NCI-H146 treated with DMSO at 0.1 percent for 48 hours (cell line): Measurements from ENCODE around the gene ADIPOQ.
A peak's percentile ranks its signal among the peaks of the same experiment; 100 is the strongest.
"Not testable (repeated sequence)": the region's sequence is repeated elsewhere in the genome, so short reads cannot be mapped to it uniquely, and the experiment has no call there.

ENCODE experiments used
- DNase-seq: peaks from one replicate; lab custom pipeline; 2025; ENCODE audit not compliant: unreplicated experiment; lab: John Stamatoyannopoulos, UW

Gene ADIPOQ

DNA sequence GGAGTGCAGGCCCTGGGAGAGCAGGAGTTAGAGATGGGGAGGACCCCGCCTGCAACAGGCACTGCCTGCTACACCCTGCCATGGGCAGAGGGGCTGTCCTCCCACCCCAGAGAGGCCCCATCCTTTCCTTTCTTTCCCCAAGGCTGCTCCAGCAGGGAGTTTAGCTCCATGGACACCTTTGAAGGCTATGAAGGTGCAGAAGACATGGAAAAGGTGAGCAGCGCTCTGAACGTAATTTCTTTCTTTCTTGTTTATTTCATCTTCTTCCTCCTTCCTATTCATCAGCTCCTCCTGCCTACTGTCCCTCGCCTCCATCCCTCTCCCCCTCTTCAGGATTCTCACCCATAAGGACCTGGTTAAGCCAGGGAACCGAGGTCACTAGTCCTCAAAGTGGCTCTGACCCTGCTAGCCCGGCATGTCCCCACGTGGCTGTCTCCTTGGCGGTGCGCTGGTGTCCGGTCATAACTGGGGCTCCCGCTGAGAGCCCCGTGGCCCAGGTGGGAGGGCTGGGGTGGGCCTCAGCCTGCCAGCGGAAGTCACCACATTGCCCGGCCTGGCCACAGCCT, 16.0 kb upstream of the ADIPOQ start:
- no peak for DNase-seq

DNA sequence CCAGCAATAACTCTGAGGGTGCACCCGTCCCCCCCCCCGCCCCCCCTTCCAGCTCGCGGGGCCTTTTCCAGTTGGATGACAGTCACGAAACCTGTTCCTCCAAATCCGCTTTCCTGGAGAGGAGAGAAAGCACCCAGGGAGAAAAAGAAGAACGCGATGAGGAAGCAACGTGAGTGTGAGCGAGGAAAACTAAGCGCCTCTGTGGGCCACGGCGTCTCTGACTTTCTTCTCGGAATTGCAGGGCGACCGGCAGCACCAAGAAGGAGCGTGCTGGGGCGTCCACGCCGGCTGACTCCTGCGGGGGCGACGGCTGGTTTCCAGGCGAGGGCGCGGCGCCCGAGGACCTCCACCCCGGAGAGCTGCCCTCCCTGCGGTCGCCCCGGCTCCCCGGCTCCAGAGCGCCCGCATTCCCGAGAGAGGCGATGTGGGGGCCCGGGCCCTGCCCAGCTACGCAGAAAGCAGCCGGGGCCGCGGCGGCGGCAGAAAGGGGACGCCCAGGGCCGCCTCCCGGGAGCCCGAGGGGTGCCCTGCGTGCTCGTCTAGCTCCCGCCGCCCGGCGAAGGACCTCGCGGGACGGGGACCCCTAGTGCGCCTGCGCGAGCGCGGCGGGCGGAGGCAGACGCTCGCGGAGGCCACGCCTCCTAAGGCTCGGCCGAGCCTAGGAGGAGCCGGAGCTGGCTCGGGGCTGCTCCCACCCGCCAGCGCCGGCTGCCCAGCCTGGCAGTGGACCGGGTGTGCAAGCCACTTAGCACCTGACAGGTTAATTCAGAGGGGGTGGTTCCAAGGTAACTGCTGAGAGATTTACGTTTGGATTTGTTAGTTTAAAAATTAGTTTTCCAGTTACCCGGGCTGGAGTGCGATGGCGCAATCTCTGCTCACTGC, 15.3 kb upstream of the ADIPOQ start:
- peak; percentile 82 for DNase-seq

DNA sequence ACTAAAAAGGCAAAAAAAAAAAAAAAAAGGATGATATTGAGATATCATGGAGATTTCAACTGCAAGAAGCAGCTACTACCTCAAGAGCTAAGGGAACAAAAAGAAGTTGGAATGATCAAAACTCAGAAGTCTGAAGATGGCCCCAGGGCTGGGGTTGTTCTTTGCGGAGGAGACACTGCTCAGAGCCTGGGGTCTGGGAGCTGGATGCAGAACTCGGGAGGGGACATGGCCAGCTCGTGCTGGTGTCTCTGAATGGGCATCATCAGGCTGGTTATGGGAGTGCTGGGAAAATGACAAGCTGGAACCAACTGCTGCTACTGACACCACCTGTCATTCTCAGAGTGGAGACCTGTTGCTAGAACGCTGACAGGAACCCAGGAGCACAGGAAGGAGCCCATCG, 14.2 kb upstream of the ADIPOQ start:
- DNase-seq, result no peak

DNA sequence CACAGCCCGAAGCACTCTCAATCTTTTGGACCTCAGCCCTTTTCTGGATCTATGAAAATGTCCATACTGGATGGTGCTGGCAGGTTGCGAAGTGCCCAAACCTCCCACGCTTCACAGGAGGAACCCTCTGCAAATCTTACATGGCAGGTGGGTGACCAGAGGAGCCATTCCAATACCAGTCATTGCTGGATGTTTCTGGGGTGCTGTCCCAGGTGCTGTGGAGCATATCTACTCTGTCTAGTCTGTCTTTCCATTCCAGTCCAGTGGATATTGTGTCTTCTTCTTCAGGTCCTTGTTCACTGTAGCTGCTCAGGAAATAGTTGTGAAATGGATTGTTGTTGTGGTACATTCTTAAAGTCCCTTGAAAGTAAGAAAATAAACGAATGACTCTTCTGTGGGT, 10.7 kb upstream of the ADIPOQ start:
- DNase-seq, result no peak

DNA sequence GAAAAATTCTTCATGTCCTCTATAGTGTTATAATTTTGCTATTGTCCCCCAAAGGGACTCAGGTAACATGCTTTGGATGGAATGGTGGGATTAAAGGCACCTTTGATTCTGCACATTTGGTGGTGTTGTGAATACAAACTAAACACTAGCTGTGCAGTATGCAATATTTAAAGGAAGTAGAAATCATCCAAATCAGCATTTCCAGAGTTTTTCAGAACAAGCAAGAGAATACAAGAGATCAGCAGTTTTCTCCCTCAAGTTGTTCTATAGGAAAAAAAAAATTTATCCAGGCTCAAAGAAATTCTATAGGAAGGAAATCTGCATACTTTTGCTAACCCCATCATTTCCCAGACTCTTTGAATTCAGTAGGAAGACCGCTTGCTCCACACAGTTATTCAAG, 10.2 kb upstream of the ADIPOQ start:
- no peak for DNase-seq

DNA sequence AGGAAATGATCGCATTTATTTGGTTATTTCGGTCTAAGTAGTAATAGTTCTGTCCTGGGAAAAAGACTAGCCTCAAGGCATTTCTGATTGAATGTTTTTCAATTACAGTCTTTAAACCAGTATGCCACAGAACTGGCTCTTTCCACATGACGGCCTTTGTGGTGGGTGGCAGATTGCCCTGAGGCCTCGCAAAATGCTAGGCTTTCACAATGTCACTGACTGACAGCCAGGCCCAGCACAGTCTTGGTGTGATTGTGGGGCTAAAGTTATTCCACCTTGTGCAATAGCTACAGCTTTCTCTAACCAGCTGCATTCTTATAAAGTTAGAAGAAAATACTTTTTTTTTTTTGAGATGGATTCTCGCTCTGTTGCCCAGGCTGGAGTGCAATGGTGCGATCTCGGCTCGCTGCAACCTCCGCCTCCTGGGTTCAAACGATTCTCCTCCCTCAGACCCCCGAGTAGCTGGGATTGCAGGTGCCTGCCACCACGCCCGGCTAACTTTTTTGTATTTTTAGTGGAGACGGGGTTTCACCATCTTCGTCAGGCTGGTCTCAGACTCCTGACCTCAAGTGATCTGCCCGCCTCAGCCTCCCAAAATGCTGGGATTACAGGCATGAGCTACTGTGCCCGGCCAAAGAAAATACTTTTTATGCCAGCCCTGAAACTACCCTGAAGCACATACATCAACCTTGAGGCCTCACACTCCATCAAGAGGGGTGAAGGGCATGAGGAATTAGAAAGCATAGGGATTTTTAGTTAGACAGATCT, 2.5 kb upstream of the ADIPOQ start:
- no peak for DNase-seq

DNA sequence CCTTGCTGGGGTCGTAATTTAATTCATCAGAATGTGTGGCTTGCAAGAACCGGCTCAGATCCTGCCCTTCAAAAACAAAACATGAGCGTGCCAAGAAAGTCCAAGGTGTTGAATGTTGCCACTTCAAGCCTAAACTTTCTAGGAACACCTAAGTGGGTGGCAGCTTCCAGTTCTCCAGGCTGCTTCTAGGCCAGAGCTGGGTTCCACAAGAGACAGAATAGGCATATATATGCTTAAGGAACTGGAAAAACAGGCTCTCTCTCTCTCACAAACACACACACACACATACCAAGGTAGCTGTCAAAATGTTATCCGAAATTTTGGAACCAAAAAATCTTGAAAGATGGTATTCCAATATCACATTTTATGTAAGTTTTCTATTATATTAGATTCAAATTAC, 890 bp upstream of the ADIPOQ start:
- no peak for DNase-seq

DNA sequence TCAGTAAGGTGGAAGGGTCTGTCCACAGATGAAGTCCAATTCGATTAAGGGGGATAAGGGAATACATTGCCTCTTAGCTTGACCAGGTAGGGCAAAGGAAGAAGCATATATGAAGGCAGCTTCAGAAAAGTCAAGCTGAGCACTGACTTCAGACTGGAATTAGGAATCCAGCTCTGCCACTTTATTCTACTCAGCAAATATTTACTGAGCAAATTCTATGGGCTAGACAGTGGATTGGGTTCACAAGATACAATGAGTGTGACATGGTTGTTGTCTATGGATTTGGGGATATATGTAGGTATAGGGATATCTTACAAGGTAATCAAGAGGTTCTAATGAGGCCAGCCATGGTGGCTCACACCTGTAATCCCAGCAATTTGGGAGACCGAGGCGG, 526 bp downstream of the ADIPOQ start:
- DNase-seq, result no peak

DNA sequence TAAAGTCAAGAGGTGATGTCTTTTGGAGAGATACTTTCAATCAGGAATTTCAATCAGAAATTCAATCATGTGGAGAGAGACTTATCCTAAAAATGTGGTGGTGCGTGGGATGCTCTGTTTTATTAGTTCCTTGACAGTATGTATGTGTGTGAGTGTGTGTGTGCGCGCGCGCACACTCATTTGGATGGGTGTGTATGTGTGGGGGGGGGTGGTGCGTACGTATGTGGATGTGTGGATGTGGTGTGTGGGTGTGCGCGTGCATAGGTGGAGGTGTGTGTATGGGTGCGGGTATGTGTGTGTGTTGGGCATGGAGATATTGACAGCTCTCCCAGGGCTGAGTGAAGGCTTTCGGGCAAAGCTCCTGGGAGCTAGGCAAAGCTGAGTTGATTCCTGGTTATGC, 2.4 kb downstream of the ADIPOQ start:
- no peak for DNase-seq

DNA sequence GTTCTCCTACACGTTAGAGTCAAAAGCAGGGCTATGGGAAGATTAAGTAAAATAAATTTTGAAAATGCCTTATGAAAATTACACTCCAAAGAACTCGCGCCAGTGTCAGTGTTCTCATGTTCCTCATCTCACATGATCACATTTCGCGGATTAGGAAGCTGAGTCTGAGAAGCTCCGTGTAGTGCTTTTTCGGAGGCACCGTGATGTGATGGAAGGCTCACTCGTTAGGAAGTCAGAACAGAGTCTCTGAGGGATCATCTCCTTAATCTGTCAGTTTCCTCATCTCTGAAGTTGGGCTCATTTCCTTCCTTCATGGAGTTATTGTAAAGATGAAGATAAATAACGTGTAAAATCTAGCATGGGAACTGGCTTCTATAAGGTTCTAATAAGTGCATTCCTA, 3.2 kb downstream of the ADIPOQ start:
- no peak for DNase-seq

DNA sequence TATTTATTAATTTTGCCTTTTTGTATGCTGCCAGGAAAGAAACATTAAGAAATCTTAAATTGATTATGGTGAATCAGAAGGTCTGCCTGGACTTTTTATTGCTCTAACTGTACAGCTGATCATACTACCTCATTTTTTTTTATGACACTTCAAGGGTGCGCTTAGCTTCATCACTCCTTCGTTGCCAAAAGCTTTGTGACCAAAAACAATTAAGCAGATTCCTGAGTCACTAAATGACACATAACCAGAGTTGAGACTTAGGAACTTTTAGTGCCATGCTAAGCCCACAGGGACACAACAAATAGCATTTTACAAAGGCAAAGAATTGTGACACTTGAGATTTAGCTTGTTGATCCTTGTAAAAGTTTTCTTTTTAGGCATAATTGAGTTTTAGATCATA, 4.9 kb downstream of the ADIPOQ start:
- no peak for DNase-seq

DNA sequence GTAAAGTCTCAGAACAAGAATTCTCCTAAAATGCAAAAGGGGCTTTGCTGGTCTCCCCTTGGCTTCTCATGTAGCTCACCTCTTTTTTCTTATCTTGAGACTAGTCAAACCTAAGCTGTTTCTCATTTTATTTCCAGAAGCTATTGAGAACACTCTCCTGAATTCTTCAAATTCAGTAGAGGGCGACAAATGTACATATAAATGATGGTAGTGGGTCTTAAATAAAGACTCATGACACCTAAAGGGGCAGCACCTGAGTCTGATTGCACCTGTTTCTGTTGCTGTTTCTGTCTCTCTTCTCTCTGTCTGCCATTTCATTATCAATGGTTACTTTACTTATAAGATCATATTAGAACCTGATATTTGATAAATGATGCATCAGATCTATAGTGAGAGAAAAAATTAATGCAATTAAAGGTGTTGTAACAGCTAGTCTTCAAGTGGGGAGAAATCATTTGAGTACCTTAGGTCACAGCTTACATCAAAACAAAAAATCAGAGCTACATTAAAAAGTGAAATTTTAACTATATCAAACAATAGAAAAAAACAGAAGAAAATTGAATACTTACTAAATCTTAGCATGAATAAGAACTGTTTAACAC, 7.0 kb downstream of the ADIPOQ start:
- DNase-seq, result peak; percentile 41

DNA sequence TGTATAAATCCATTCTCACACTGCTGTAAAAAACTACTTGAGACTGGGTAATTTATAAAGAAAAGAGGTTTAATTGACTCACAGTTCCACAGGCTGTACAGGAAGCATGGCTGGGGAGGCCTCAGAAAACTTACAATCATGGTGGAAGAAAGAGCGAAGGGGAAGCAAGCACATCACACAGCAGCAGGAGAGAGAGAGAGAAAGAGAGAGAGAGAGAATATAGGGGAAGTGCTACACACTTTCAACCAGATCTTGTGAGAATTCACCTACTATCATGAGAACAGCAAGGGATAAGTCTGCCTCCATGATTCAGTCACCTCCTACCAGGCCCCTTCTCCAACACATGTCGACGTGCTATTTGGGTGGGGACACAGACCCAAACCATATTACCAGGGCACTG, 9.3 kb downstream of the ADIPOQ start:
- not testable (repeated sequence) for DNase-seq

DNA sequence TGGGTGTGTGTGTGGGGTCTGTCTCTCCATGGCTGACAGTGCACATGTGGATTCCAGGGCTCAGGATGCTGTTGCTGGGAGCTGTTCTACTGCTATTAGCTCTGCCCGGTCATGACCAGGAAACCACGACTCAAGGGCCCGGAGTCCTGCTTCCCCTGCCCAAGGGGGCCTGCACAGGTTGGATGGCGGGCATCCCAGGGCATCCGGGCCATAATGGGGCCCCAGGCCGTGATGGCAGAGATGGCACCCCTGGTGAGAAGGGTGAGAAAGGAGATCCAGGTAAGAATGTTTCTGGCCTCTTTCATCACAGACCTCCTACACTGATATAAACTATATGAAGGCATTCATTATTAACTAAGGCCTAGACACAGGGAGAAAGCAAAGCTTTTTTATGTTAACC, 10.5 kb downstream of the ADIPOQ start:
- no peak for DNase-seq

DNA sequence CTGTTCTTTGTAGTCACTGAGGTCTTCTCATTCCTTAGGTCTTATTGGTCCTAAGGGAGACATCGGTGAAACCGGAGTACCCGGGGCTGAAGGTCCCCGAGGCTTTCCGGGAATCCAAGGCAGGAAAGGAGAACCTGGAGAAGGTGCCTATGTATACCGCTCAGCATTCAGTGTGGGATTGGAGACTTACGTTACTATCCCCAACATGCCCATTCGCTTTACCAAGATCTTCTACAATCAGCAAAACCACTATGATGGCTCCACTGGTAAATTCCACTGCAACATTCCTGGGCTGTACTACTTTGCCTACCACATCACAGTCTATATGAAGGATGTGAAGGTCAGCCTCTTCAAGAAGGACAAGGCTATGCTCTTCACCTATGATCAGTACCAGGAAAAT, 11.6 kb downstream of the ADIPOQ start:
- no peak for DNase-seq

DNA sequence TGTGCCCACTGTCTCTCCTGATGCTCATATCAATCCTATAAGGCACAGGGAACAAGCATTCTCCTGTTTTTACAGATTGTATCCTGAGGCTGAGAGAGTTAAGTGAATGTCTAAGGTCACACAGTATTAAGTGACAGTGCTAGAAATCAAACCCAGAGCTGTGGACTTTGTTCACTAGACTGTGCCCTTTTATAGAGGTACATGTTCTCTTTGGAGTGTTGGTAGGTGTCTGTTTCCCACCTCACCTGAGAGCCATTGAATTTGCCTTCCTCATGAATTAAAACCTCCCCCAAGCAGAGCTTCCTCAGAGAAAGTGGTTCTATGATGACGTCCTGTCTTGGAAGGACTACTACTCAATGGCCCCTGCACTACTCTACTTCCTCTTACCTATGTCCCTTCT, 12.4 kb downstream of the ADIPOQ start:
- DNase-seq, result no peak

DNA sequence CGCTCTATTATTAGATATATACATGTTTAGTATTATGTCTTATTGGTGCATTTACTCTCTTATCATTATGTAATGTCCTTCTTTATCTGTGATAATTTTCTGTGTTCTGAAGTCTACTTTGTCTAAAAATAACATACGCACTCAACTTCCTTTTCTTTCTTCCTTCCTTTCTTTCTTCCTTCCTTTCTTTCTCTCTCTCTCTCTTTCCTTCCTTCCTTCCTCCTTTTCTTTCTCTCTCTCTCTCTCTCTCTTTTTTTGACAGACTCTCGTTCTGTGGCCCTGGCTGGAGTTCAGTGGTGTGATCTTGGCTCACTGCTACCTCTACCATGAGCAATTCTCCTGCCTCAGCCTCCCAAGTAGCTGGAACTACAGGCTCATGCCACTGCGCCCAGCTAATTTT, 15.2 kb downstream of the ADIPOQ start:
- no peak for DNase-seq

DNA sequence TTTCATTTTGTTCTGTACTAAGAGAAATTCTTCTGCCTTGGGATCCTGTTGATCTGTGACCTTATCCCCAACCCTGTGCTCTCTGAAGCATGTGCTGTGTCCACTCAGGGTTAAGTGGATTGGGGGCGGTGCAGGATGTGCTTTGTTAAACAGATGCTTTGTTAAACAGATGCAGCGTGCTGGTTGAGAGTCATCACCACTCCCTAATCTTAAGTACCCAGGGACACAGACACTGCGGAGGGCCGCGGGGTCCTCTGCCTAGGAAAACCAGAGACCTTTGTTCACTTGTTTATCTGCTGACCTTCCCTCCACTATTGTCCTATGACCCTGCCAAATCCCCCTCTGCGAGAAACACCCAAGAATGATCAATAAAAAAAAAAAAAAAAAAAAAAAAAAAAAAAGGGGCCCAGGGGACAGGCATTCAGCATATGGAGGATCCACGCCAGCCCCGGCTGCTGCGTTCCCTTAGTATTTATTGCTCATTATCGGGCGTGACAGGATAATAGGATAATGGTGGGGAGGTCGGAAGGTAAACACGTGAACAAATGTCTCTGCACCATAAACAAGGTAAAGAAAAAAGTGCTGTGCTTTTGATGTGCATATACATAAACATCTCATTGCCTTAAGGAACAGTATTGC, 22.8 kb downstream of the ADIPOQ start:
- DNase-seq, result not testable (repeated sequence)

DNA sequence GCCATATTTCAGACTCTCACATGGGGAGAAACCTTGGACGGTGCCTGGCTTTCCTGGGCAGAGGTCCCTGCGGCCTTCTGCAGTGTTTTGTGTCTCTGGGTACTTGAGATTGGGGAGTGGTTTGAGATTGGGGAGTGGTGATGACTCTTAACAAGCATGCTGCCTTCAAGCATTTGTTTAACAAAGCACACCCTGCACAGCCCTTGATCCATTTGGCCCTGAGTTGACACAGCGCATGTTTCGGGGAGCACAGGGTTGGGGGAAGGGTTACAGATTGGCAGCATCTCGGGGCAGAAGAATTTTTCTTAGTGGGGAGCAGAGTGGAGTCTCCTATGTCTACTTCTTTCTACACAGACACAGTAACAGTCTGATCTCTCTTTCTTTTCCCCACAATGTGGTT, 23.6 kb downstream of the ADIPOQ start:
- DNase-seq, result not testable (repeated sequence)

DNA sequence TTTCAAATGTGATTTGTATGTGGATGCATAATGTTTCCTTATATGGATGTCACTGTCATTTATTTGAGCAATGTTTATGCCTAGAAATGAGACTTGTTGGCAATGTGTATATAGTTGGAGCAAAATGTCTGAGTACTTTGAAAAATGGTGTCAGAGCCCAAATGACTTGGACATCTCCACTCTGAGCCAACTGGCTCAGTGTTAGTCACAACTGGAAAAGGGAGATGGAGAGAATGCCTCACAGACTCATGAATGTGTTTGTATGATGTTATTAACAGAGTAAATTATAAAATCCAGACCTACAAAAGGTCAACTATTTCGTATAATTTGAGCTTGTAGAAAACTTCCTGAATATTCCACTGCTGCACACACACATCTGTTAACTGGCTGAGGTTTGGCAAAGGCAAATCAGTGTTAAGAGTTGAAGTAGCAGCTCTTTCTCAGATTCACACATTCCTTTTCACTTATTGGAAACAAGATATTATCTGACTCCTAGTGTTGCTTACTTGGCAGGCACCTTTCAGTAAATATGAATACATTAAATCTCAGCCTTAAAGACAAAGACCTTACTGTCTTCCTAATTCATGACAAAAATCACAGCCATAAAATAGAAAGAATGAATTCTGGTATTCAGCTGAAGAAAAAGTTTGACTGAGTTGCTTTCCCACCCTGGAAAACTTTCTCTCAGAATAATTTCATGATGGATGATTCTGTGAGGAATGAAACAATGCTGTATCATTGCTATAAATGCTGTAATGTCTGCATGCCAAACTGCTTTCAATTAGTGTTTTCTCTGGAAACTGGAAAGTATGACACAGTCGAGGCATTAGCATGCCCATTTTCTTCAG, 27.0 kb downstream of the ADIPOQ start:
- DNase-seq, result no peak
